ENCODE data around the gene SAAL1. TPM values are rescaled to one million over a fixed set of nuclear protein-coding genes. Genes with fewer than 3 reads are reported as not detected.
A peak's percentile ranks its signal among the peaks of the same experiment; 100 is the strongest.

The SAAL1 gene
- polyA plus RNA-seq, 1 donor, result 22.7 TPM

GRCh38 chr11:18088966-18089365, 16.9 kb downstream of the SAAL1 start:
- no peaks in the 10 kb centered on the region for H3K9me3 ChIP-seq (ENCODE audit: control insufficient read depth, low read depth, low read length)
- H3K4me1 ChIP-seq (ENCODE audit: control insufficient read depth, insufficient read depth, low read length), result peaks cover 9% of the 10 kb centered on the region
- H3K27ac ChIP-seq (ENCODE audit: low read length), result no peak overlapping the region
- H3K36me3 ChIP-seq (ENCODE audit: control insufficient read depth, insufficient read depth, low read length), result peaks cover 21% of the 10 kb centered on the region
- 92% methylated on average over 2 of the region's 3 CpGs for WGBS (ENCODE audit: insufficient coverage, low lambda C conversion rate)
- H3K4me3 ChIP-seq (ENCODE audit: low read length), result no peak overlapping the region
- peak in 1 of 2 donors; percentile 35 for DNase-seq
- no peaks in the 10 kb centered on the region for H3K27me3 ChIP-seq (ENCODE audit: control insufficient read depth, insufficient read depth, low read length)

- Histone ChIP-seq H3K4me1 (ENCODE audit: control insufficient read depth, insufficient read depth, low read length) (peaks cover 5% of the 10 kb centered on the region), H3K9me3 (ENCODE audit: control insufficient read depth, low read depth, low read length) (no peaks in the 10 kb centered on the region), H3K36me3 (ENCODE audit: control insufficient read depth, insufficient read depth, low read length) (peaks cover 21% of the 10 kb centered on the region), H3K4me3 (ENCODE audit: low read length) (no peak overlapping the region), H3K27ac (ENCODE audit: low read length) (no peak overlapping the region), H3K27me3 (ENCODE audit: control insufficient read depth, insufficient read depth, low read length) (no peaks in the 10 kb centered on the region)
- WGBS (ENCODE audit: insufficient coverage, low lambda C conversion rate), result no CpG with 5 or more reads among the region's 2 CpGs
- DNase-seq, result no peak
Measured at GRCh38 chr11:18088366-18088765, 17.5 kb downstream of the SAAL1 start.

GRCh38 chr11:18081551-18081950, 24.3 kb downstream of the SAAL1 start:
- Histone ChIP-seq H3K36me3 (ENCODE audit: control insufficient read depth, insufficient read depth, low read length) (peaks cover 17% of the 10 kb centered on the region), H3K9me3 (ENCODE audit: control insufficient read depth, low read depth, low read length) (no peaks in the 10 kb centered on the region), H3K4me3 (ENCODE audit: low read length) (no peak overlapping the region), H3K27ac (ENCODE audit: low read length) (no peak overlapping the region), H3K27me3 (ENCODE audit: control insufficient read depth, insufficient read depth, low read length) (no peaks in the 10 kb centered on the region), H3K4me1 (ENCODE audit: control insufficient read depth, insufficient read depth, low read length) (no peaks in the 10 kb centered on the region)
- WGBS (ENCODE audit: insufficient coverage, low lambda C conversion rate), result no CpG with 5 or more reads among the region's 2 CpGs
- DNase-seq, result no peak

DNA sequence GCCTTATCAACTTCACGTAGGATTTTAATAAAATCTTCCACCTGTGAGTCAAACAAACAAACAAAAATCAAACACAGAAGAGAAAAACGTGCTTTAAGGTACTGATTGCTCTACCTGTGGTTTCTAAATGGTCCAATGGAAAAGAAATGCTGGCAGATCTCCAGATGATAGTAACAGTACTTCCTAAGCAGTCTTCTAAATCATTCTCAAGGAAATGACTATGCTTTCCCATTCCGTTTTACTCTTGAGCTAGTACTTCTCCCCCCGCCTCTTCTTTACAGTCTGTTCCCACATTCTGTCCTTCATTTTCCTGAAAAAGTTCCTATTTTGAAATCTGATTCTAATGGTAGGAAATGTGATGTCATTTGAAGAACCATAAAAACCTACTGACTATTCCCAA, 25.4 kb downstream of the SAAL1 start:
- 100% methylated on average over 2 of the region's 4 CpGs for WGBS (ENCODE audit: insufficient coverage, low lambda C conversion rate)
- Histone ChIP-seq H3K9me3 (ENCODE audit: control insufficient read depth, low read depth, low read length) (no peaks in the 10 kb centered on the region), H3K27ac (ENCODE audit: low read length) (no peak overlapping the region), H3K4me3 (ENCODE audit: low read length) (no peak overlapping the region), H3K36me3 (ENCODE audit: control insufficient read depth, insufficient read depth, low read length) (peaks cover 17% of the 10 kb centered on the region), H3K27me3 (ENCODE audit: control insufficient read depth, insufficient read depth, low read length) (no peaks in the 10 kb centered on the region), H3K4me1 (ENCODE audit: control insufficient read depth, insufficient read depth, low read length) (no peaks in the 10 kb centered on the region)
- no peak for DNase-seq

DNA sequence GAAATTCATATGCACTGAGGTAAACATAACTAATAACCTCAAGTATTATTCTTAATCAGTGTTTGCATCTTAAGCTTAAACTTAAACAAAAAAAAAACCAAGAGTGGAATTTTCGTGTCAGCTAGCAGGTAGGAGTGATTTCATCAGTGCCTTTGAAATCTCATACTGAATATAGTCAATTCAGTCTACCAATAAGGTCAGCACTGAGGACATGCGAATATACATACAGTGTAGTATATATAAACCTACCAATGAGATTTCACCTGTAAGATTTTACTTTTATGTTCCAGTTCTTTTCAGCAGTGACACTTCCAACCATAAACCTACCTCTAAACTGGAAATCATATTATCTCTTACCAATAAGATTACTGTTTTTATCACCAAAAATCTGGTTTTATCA, 27.0 kb downstream of the SAAL1 start:
- DNase-seq, result no peak
- H3K4me3 ChIP-seq (ENCODE audit: low read length), result no peak overlapping the region
- 100% methylated on average over 1 of the region's 2 CpGs for WGBS (ENCODE audit: insufficient coverage, low lambda C conversion rate)

GRCh38 chr11:18075444-18075843, 30.4 kb downstream of the SAAL1 start:
- Histone ChIP-seq H3K27ac (ENCODE audit: low read length) (no peak overlapping the region), H3K36me3 (ENCODE audit: control insufficient read depth, insufficient read depth, low read length) (peaks cover 6% of the 10 kb centered on the region), H3K27me3 (ENCODE audit: control insufficient read depth, insufficient read depth, low read length) (no peaks in the 10 kb centered on the region), H3K9me3 (ENCODE audit: control insufficient read depth, low read depth, low read length) (no peaks in the 10 kb centered on the region), H3K4me1 (ENCODE audit: control insufficient read depth, insufficient read depth, low read length) (no peaks in the 10 kb centered on the region), H3K4me3 (ENCODE audit: low read length) (no peak overlapping the region)
- WGBS (ENCODE audit: insufficient coverage, low lambda C conversion rate), result 90% methylated on average over 2 of the region's 3 CpGs
- DNase-seq, result no peak

More for the DNA sequence above, 27.0 kb downstream of the SAAL1 start:
- H3K9me3 ChIP-seq (ENCODE audit: control insufficient read depth, low read depth, low read length), result no peaks in the 10 kb centered on the region
- H3K27me3 ChIP-seq (ENCODE audit: control insufficient read depth, insufficient read depth, low read length), result no peaks in the 10 kb centered on the region
- peaks cover 17% of the 10 kb centered on the region for H3K36me3 ChIP-seq (ENCODE audit: control insufficient read depth, insufficient read depth, low read length)
- no peaks in the 10 kb centered on the region for H3K4me1 ChIP-seq (ENCODE audit: control insufficient read depth, insufficient read depth, low read length)
- no peak overlapping the region for H3K27ac ChIP-seq (ENCODE audit: low read length)

GRCh38 chr11:18071098-18071705, 34.7 kb downstream of the SAAL1 start:
- H3K27ac ChIP-seq (ENCODE audit: low read length), result no peak overlapping the region
- no peaks in the 10 kb centered on the region for H3K36me3 ChIP-seq (ENCODE audit: control insufficient read depth, insufficient read depth, low read length)
- no peaks in the 10 kb centered on the region for H3K4me1 ChIP-seq (ENCODE audit: control insufficient read depth, insufficient read depth, low read length)
- peak in 1 of 2 donors; percentile 25 for DNase-seq
- H3K27me3 ChIP-seq (ENCODE audit: control insufficient read depth, insufficient read depth, low read length), result no peaks in the 10 kb centered on the region
- H3K9me3 ChIP-seq (ENCODE audit: control insufficient read depth, low read depth, low read length), result no peaks in the 10 kb centered on the region
- no peak overlapping the region for H3K4me3 ChIP-seq (ENCODE audit: low read length)
- WGBS (ENCODE audit: insufficient coverage, low lambda C conversion rate), result 89% methylated on average over 1 of the region's 4 CpGs

DNA sequence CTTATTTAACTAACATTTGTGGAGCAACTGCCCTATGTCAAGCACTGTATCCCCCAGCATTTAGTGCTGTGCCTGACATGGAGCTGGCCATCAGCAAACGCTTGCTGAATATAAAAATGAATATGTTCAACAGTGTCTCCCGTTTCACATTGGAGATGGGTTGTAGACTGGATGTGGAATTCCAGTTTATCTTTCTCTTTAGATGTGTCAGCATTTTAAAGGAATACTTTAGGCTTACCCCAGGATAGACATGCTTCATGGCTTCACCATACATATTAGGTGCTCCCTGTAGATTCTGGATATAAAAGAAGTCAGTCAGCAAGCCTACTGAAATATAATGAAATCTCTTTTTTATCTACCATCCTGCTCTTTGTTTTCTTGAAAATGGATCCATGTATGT, 38.5 kb downstream of the SAAL1 start:
- 100% methylated on average over 1 of the region's 2 CpGs for WGBS (ENCODE audit: insufficient coverage, low lambda C conversion rate)
- H3K36me3 ChIP-seq (ENCODE audit: control insufficient read depth, insufficient read depth, low read length), result no peaks in the 10 kb centered on the region

GRCh38 chr11:18066626-18067025, 39.3 kb downstream of the SAAL1 start:
- no peaks in the 10 kb centered on the region for H3K4me1 ChIP-seq (ENCODE audit: control insufficient read depth, insufficient read depth, low read length)
- no peaks in the 10 kb centered on the region for H3K27me3 ChIP-seq (ENCODE audit: control insufficient read depth, insufficient read depth, low read length)
- H3K9me3 ChIP-seq (ENCODE audit: control insufficient read depth, low read depth, low read length), result no peaks in the 10 kb centered on the region
- WGBS (ENCODE audit: insufficient coverage, low lambda C conversion rate), result no CpG with 5 or more reads among the region's 2 CpGs
- H3K36me3 ChIP-seq (ENCODE audit: control insufficient read depth, insufficient read depth, low read length), result no peaks in the 10 kb centered on the region
- no peak overlapping the region for H3K27ac ChIP-seq (ENCODE audit: low read length)
- no peak overlapping the region for H3K4me3 ChIP-seq (ENCODE audit: low read length)
- DNase-seq, result no peak

More for the DNA sequence above, 38.5 kb downstream of the SAAL1 start:
- Histone ChIP-seq H3K9me3 (ENCODE audit: control insufficient read depth, low read depth, low read length) (no peaks in the 10 kb centered on the region), H3K4me3 (ENCODE audit: low read length) (no peak overlapping the region), H3K27ac (ENCODE audit: low read length) (no peak overlapping the region), H3K27me3 (ENCODE audit: control insufficient read depth, insufficient read depth, low read length) (no peaks in the 10 kb centered on the region), H3K4me1 (ENCODE audit: control insufficient read depth, insufficient read depth, low read length) (no peaks in the 10 kb centered on the region)
- no peak for DNase-seq

DNA sequence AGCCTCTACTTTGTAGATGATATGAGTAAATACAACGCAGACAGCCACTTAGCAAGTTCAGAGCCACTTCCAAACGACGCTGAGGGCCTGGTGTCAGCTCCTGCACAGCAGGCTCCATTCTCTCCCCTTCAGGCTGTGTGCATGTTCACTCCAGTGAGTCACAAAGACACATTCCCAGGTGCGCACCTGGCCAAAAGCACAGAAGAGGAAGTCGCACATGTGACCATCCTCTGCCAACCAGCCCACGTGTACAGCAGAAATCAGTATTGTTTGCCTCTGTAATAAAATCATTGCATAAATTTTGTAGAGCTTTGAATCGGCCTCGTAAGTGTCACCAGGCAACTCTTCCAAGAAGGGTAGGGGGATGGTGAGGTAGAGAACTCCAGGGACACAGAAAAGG, 40.3 kb downstream of the SAAL1 start:
- Histone ChIP-seq H3K4me3 (ENCODE audit: low read length) (no peak overlapping the region), H3K9me3 (ENCODE audit: control insufficient read depth, low read depth, low read length) (no peaks in the 10 kb centered on the region), H3K4me1 (ENCODE audit: control insufficient read depth, insufficient read depth, low read length) (no peaks in the 10 kb centered on the region), H3K27me3 (ENCODE audit: control insufficient read depth, insufficient read depth, low read length) (no peaks in the 10 kb centered on the region), H3K36me3 (ENCODE audit: control insufficient read depth, insufficient read depth, low read length) (no peaks in the 10 kb centered on the region), H3K27ac (ENCODE audit: low read length) (no peak overlapping the region)
- DNase-seq, result no peak
- no CpG with 5 or more reads among the region's 8 CpGs for WGBS (ENCODE audit: insufficient coverage, low lambda C conversion rate)

DNA sequence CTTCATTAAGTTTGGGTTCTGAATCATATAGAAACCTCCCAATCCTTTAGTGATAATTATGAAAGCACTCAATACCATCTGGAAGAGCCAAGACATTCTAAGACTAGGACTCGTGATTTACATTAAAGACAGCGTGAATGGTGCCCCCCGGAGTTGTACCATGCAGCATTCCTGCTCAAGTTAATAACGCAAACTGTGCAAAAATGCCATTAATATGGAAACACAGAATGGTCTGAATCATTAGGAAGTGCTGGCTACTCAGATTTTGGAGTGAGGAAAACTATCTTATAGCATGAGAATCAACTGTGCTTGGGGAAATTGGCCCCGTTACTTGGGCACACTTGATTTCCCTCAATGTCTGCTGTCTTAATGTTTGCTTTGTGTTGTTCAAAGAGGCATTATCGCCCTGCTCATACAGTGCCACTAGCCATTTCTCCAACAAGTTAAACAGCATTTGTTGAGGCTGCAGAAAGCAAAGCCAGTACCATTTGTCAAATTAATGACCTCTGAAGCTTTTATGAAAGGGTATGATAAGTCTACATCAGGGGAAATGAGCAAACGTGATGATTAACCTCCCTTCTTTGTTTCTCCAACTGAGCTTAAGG, 41.3 kb downstream of the SAAL1 start:
- Histone ChIP-seq H3K4me1 (ENCODE audit: control insufficient read depth, insufficient read depth, low read length) (no peaks in the 10 kb centered on the region), H3K27me3 (ENCODE audit: control insufficient read depth, insufficient read depth, low read length) (no peaks in the 10 kb centered on the region), H3K9me3 (ENCODE audit: control insufficient read depth, low read depth, low read length) (no peaks in the 10 kb centered on the region), H3K4me3 (ENCODE audit: low read length) (no peak overlapping the region), H3K27ac (ENCODE audit: low read length) (no peak overlapping the region), H3K36me3 (ENCODE audit: control insufficient read depth, insufficient read depth, low read length) (no peaks in the 10 kb centered on the region)
- WGBS (ENCODE audit: insufficient coverage, low lambda C conversion rate), result 80% methylated on average over 1 of the region's 7 CpGs
- no peak for DNase-seq
